Testis (tissue), 3 donors: ENCODE data around the gene PCLO. TPM values are rescaled to one million over a fixed set of nuclear protein-coding genes. Genes with fewer than 3 reads are reported as not detected.

Experiments
- DNase-seq: peaks from one replicate; pipeline ENCODE4 v3.0.0-alpha.2; 2019
- H3K27ac ChIP-seq, 2 donors: fragments of 200-600 bp; sonication (generic); one replicate each; pipeline ENCODE4 v1.5.1; 2019
- H3K27me3 ChIP-seq: fragments of 200-600 bp; sonication (generic); one replicate; pipeline ENCODE4 v1.5.1; 2019
- H3K36me3 ChIP-seq: fragments of 200-600 bp; sonication (generic); one replicate; pipeline ENCODE4 v1.5.1; 2017; ENCODE audit warnings: low read depth; ENCODE audit errors: missing control alignments
- H3K4me1 ChIP-seq: fragments of 200-600 bp; sonication (generic); one replicate; pipeline ENCODE4 v1.5.1; 2019
- H3K4me3 ChIP-seq, 2 donors: fragments of 200-600 bp; sonication (generic); one replicate each; pipeline ENCODE4 v1.5.1; 2017 to 2019
- H3K9me3 ChIP-seq: fragments of 200-600 bp; sonication (generic); one replicate; pipeline ENCODE4 v1.5.1; 2017
- CTCF ChIP-seq, 3 experiments: fragments of 450-650 bp in 2 of 3; fragments of 200-600 bp in 1 of 3; sonication (generic) in 1 of 3; IDR thresholded peaks; one replicate each; pipeline ENCODE4 v1.5.1; 2016 to 2019; ENCODE audit warnings: antibody characterized with exemption in 3 of 3, mild to moderate bottlenecking in 2 of 3, moderate library complexity in 1 of 3
- POLR2A ChIP-seq: fragments of 450-650 bp; IDR thresholded peaks from one replicate; pipeline ENCODE4 v1.6.1; 2017; ENCODE audit warnings: antibody characterized with exemption, mild to moderate bottlenecking, moderate library complexity
- WGBS, 2 donors: methylation state at CpG; one replicate each; pipeline ENCODE4 v1.1.5; 2018; 5-methylcytosine and 5-hydroxymethylcytosine counted together
- intact Hi-C: fragments of 100-400 bp; cut with DNase I; formaldehyde crosslinking; loops from one replicate; pipeline ENCODE4 v1.15.1; 2023; ENCODE audit warnings: low total_unique reads
- polyA plus RNA-seq: library from polyadenylated mRNA; stranded (reverse); fragments of 350-450 nt; fragmentation: Illumina TruSeq; extraction: RNeasy Lipid Tissue Mini Kit (QIAGEN cat#74804); gene quantifications from one replicate; pipeline ENCODE4 v1.2.3, GENCODE V29; 2014; ENCODE audit warnings: low read depth, low replicate concordance; ENCODE audit not compliant: insufficient read depth
- total RNA-seq, 2 donors: library from RNA; depleted of rRNA; stranded (reverse); fragments of >200 nt; gene quantifications; one replicate each; pipeline ENCODE4 v1.2.3, GENCODE V29; 2016

Gene PCLO
- total and polyA plus RNA-seq, 3 donors from 2014 or later, result 6.4 to 29.4 (median 20.4) TPM

- intact Hi-C loops, result no loop called here
- H3K27ac ChIP-seq, result no peak overlapping the region
- no peaks in the 10 kb centered on the region for H3K27me3 ChIP-seq
- TF ChIP-seq CTCF (IDR thresholded peaks at IDR 0.05) (no peak), POLR2A (no peak)
- no peaks in the 10 kb centered on the region for H3K9me3 ChIP-seq
- no peak overlapping the region for H3K4me3 ChIP-seq
- DNase-seq, result no peak
- no peaks in the 10 kb centered on the region for H3K4me1 ChIP-seq
- no peaks in the 10 kb centered on the region for H3K36me3 ChIP-seq
These were observed 108.7 kb downstream of the PCLO start for GRCh38 chr7:83053965-83054364.

GRCh38 chr7:83040484-83040883 lies 122.2 kb downstream of the PCLO start:
- DNase-seq, result no peak
- Histone ChIP-seq H3K4me3 (no peak overlapping the region), H3K9me3 (no peaks in the 10 kb centered on the region), H3K4me1 (no peaks in the 10 kb centered on the region), H3K36me3 (no peaks in the 10 kb centered on the region), H3K27ac (no peak overlapping the region), H3K27me3 (no peaks in the 10 kb centered on the region)
- WGBS, 2 donors, result 90 to 96% methylated on average over 3 of the region's 3 CpGs
- no peak for TF ChIP-seq POLR2A
- TF ChIP-seq CTCF (IDR thresholded peaks at IDR 0.05), result no peak
- intact Hi-C loops, result no loop called here

- Histone ChIP-seq H3K9me3 (no peaks in the 10 kb centered on the region), H3K4me3 (no peak overlapping the region), H3K27ac (no peak overlapping the region), H3K27me3 (no peaks in the 10 kb centered on the region), H3K36me3 (no peaks in the 10 kb centered on the region), H3K4me1 (no peaks in the 10 kb centered on the region)
- no peak for DNase-seq
- WGBS, 2 donors, result 67 to 80% methylated on average over 1 of the region's 1 CpG
- intact Hi-C loops, result no loop called here
- TF ChIP-seq POLR2A (no peak), CTCF (IDR thresholded peaks at IDR 0.05) (no peak)
These were observed 123.9 kb downstream of the PCLO start for GRCh38 chr7:83038787-83039186.

GRCh38 chr7:83036721-83037380 lies 125.8 kb downstream of the PCLO start:
- H3K27ac ChIP-seq, result no peak overlapping the region
- H3K4me1 ChIP-seq, result no peaks in the 10 kb centered on the region
- H3K36me3 ChIP-seq, result no peaks in the 10 kb centered on the region
- H3K27me3 ChIP-seq, result no peaks in the 10 kb centered on the region
- intact Hi-C loops, result no loop called here
- DNase-seq, result no peak
- H3K9me3 ChIP-seq, result no peaks in the 10 kb centered on the region
- 85 to 86% methylated on average over 3 of the region's 3 CpGs for WGBS, 2 donors
- TF ChIP-seq POLR2A, result no peak
- no peak for TF ChIP-seq CTCF (IDR thresholded peaks at IDR 0.05)
- H3K4me3 ChIP-seq, result no peak overlapping the region

GRCh38 chr7:83036130-83036529 lies 126.6 kb downstream of the PCLO start:
- no peaks in the 10 kb centered on the region for H3K4me1 ChIP-seq
- TF ChIP-seq CTCF (IDR thresholded peaks at IDR 0.05) (no peak), POLR2A (no peak)
- H3K27ac ChIP-seq, result no peak overlapping the region
- no peak for DNase-seq
- no peak overlapping the region for H3K4me3 ChIP-seq
- no peaks in the 10 kb centered on the region for H3K36me3 ChIP-seq
- no peaks in the 10 kb centered on the region for H3K27me3 ChIP-seq
- 38 to 43% methylated on average over 2 of the region's 2 CpGs for WGBS, 2 donors
- intact Hi-C loops, result no loop called here
- H3K9me3 ChIP-seq, result no peaks in the 10 kb centered on the region
